ENCODE data around the gene OLFML1.

Gene OLFML1

DNA sequence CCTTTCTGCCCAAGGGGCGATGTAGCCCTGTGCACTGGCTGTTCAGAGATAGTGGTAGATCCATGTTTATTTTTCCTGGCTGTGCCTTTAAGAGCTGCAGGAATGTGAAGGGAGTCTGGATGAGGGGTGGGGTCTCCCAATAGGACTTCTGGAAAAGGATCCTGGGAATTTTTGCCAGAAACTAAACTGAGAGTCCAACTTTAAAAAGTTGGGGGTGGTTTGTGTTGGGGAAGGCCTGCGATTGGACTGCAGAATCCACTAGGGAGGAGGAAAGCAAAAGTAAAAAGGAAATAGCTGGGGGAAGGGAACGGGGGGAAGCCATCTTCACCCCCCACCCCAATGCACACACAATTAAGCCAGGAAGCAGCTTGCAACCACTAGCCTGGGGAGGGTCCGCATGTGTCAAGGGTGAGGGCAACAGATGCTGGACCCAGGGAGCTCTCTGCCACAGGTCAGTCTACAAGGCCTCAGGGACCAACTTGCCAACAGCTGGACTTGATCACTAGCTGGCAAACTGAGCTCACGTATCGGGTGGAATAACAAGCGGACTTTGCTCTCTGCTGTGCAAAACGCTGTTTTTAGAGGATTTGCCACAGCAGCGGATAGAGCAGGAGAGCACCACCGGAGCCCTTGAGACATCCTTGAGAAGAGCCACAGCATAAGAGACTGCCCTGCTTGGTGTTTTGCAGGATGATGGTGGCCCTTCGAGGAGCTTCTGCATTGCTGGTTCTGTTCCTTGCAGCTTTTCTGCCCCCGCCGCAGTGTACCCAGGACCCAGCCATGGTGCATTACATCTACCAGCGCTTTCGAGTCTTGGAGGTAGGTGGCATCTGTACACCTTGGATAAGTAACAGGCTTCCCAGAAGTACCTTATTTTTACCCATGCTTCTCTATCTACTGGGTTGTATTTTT lies at the start of gene OLFML1:
OLFML1 (plus strand) TSS at position 321 of the 912 bp plus-strand sequence; CDS start at position 691, 370 bp downstream.
- no peak for DNase-seq

DNA sequence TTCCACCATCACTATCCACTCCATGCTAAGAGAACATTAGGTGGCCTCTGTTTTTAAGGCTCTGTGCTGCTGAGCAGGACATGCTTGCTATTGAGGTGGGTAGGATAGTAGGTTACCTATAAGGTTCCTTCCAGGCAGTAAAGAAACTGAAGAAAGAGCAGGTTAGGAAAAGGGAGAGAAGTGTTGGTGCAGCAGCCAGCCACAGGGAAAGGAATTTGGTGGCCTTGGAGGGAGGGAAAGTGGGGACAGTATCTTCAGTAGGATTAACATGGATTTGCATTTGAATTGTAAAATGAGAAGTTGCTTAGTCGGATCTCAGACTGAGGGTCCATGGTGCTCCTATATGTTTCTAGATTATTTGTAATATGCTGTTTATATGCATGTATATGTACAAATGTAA lies 49.2 kb upstream of the OLFML1 start:
- DNase-seq: no peak

DNA sequence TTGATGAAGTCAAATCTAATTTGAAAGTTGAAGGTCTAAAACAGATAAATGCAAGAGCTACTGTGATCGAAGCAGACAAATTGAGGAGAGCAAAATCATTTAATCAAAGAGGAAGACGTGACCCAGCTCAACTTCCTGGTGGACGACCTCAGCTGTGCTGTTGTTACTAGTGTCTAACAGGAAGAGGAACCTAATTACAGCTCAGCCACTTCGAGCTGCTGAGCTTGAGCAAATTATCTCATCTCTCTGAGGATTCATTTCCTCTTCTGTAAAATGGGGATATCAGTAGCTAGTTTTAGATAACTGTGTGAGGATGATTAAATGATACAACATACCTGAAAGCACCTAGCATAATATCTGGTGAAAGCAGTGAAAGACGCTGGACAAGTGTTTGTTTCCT lies 48.6 kb upstream of the OLFML1 start:
- no peak for DNase-seq

DNA sequence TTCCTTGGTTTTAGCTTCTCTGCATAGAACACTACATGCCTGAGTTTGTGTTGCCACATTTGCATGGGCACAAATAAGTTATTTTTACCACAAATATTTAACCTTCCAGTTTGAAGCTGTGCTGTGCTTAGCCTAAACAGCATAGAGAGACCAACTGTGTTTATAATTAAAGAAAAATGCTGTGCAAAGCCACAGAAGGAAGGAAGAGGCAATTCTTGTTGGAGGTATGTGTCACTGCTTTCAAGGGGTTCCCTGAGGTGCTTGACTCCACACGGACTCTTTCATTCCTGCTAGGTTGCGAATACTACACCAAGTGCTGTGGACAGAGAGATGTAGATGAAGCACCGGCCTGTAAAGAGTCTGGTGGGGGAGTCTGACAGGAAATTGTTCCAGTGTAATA lies 47.6 kb upstream of the OLFML1 start:
- DNase-seq: no peak

DNA sequence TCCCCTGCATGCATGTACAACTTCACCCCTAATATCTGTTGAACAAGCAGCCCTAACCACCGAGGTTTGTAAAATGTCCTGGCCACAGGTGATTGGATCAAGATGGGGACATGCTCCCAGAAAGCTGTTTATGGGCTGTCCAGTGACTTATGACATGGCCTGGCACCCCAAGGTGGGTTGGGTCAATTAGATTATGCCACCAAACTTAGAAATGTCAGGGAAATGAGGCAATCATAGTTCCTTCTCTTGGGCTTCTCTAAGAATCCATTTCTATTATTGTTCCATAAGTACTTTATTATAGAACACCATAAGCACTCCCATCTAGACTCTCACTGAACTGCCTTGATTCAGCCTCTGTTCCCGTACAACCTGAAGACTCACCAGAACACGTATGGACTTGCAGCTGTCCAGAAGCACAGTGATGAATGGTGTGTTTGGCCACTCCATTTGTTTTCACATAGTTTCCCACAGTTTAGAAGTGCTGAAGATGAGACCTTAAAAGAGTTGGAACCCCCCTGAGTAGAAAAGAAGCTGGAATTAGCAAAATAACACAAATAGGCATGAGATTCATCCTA lies 45.5 kb upstream of the OLFML1 start:
- no peak for DNase-seq

DNA sequence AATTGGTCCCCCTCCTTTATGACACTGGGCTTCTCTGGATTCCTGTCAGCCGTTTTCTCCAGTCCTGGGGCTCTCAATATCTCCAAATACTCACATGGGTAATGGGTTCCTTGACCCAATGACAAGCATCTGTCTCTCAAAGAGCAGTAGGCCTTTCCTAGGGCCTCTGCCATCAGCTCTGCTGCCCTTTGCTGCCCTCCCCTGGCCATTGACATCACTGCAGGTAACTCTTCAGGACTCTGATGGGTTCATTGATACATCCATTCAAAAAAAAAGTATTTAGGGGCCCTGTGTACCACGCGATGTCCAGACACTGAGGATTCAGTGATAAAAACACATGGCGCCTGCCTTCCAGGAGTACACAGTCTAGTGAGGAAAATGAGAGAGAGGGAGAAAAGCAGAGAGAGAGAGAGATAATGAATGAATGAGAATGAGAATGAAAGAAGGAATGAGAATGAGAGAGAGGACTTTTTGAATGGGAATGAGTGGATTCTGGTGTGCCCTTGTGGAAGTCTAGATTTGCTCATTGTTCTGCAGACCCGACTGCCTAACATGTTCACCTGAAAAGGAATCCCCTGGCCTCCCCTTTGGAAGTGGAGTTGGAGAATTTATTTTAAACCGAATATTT lies 42.6 kb upstream of the OLFML1 start:
- peak in 1 of 2 donors; percentile 30 for DNase-seq

DNA sequence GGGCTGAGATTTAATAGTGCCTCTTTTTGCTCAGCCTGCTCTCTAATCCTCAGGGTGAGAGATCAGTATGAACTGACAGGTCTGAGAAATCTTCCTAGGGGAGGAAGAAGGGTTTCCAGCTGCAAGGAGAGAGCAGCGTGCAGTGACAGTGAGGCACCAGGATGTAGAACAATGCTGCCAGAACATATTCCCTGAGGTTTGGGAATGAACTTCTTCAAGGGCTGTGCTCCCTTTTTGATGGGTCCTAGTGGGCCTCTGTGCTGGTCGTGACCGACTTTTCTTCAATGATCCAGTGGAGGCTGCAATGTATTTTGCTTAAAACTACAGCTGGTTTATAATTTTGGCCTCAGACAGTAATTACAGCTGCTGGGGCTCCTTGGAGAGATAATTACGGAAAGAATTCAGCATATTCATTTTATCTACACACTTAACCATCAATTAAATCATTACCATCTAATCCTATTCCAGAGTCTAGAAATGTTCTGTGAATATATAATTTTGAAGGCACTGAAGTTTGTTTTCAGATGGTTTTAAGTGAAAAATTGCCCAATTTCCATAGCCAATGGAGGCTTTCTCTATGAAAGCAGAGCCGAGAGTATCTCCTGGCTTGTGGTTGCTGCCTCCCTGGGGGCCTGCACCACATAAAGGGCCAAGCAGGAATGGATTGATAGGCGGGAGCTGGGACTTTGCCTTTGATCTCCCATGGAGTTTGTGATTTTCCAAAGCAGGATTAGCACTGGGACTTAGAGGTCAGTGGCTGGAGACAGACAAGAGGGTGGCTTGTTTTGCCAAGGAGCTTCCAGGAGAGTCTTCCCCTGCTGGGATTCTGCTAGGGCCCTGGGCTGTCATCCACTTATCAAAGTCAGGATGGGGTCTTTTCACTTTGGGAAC lies 41.0 kb upstream of the OLFML1 start:
- DNase-seq: no peak

DNA sequence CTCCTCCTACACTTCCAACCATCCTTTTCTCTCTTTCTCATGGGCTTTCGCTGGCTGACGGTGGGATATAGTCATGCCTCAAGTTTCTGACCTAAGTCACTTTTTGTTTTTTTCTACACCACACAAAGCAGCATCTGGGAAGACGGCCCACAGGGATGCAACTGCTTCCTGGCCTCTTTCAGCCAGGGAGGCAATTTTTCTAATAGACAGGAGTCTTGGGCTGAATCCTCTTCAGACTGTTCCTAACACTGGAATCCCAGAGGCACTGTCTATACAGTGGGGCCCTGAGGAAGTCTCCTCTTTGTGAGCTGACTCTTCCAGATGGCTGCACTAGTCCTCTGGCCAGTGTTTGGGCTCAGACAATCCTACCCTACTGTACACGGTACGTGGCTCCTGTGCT lies 39.7 kb upstream of the OLFML1 start:
- no peak for DNase-seq

DNA sequence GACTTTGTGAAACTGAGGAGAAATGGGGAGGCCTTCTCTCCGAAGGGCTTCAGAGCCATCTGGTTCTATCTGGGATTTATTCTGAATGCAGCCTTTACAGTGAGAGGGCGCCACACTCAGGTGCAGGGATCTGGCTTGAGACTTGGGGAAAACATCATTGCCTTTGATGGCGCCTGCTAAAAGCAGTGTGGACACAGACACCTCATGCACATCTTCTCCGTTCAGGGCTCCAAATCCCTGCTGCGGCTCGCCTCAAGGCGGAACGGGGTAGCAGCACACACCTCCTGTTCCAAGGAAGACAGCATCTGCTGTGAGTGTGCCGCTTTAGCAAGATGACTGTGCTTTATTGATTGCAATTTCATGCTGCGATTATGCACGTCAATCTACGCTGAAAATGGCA lies 37.1 kb upstream of the OLFML1 start:
- no peak for DNase-seq

DNA sequence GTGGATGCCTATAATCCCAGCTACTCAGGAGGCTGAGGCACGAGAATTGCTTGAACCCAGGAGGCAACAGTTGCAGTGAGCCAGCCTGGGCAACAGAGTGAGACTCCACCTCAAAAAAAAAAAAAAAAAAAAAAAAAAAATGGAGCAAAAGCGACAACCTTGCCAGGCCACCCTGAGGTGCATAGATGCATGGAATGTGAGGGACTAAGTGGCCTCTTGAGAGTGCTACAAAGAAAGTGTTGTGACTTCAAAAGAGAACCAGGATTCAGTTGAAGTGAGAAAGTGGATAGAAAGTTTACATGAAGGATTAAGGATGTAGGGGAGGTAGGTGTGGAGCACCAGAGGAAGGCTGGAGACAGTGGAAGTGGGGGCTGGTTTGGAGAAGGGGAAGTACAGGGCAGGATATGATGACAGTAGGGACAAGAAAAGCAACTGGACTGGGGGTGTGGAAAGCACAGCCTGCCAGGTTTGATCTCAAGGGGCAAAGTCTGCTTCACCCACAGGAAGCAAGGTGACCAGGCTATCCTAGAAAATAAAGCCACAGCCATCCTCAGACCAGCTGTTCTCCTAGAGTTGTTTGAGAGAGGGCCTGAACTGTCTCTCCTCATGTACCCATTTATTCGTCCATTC lies 36.0 kb upstream of the OLFML1 start:
- no peak for DNase-seq

DNA sequence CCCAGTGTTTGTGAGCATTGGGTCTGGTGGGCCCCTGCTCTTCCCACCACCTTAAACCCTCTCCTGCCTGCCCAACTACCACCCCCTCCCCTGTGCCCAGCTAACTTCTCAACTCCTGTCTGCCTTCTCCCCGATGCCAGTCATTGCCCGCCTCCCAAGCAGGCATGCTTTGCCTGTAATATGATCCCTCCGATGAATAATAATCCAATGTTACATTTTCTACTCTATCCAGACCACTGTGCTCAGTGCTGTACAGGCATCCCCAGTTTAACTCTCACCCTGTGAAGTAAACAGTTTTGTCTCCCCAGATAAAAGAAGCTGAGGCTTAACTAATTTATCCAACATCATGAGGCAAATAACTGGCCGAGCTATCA lies 35.5 kb upstream of the OLFML1 start:
- no peak for DNase-seq

DNA sequence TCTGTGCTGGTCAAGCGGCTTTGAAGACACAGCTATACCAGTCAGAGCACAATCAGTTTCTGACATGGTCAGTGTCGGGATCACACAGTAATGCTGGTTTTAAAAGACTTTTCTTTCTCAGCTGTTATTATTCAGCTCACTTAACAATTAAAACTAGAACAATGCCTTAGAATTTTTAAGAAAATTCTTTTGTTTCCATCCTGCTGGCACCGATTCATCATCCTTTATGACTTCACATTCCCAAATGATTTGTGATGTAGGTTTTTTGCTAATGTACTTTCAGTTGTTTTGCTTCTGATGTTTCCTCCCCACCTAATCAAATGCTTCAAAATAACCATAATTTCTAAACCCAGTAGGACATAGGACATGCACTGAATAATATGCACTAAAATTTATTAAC lies 34.5 kb upstream of the OLFML1 start:
- no peak for DNase-seq

DNA sequence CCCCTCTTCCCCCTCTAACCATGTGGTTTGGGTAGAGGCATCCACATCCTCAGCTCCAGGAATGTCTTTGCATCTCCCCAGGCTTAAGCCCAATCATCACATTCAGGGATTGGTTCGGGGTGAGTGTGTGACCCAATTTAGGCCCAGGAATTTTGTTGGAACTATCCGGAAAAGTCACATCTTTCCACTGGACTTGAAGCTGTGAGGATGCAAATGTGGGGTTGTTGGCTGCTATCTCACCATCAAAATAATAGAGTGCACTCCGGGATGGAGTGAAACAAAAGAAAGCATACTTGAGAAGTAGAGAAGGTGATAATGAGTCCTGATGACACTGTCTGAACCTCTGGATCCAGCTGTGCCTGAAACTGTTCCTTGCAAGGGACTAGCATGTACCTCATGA lies 33.8 kb upstream of the OLFML1 start:
- DNase-seq: no peak

DNA sequence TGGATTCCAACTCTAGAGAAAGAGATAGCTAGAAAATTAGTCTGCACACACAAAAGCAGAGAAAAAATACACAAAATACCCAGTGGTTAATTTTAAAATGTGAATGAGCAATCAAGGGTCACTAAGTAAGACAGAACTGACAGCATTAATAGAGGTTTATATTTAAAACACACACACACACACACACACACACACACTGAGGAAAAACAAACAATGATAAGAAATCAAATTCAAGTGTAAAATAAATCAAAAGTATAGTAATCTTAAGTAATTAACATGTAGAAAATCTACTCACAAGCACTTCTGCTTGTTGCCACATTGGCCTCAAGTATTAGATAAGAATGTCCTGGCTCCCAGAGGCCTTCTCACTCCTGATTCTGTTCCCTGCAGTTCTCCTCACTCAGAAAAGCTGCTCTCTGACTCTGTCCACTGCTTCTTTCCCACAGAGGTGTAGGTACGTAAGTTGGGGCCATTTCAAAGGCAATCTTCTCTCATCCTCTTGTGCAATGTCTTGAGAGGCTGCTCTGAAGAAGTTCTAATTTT lies 33.3 kb upstream of the OLFML1 start:
- DNase-seq: no peak

DNA sequence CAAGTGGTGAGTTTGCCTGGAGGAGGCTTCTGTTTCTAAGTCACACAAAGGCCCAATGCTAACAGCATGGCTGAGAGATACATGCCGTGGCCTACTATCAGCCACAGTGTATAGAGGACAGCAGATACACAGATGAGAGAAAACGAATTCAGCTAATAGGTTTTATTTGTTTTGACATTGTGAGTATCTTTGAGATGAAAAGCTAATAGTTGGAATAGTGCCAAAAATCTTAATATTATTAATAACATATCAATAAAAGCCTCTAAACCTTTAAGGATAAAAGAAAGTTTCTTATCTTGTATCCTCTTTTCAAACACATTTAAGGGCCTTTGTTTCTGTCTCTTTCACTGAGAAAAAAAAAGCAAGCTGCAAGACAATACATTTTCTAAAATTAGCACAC lies 30.5 kb upstream of the OLFML1 start:
- DNase-seq: no peak

DNA sequence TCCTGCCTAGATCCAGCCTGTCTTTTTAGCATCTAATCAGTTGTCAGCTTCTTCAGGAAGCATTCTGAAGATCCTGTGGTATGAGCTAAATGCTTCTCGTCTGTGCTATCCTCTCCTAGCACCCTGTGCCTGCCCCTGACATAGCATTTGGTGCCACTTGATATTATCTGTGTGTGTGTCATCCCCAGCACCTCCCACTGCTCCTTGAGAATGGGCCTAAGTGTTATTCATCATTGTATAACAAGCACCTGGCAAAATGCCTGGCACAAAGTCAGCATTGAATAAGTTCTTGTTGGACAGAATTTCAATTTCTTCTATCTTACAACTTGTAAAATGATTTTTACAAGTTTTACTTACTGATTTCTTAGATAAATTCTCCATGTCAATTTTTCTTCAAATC lies 28.1 kb upstream of the OLFML1 start:
- DNase-seq: no peak

DNA sequence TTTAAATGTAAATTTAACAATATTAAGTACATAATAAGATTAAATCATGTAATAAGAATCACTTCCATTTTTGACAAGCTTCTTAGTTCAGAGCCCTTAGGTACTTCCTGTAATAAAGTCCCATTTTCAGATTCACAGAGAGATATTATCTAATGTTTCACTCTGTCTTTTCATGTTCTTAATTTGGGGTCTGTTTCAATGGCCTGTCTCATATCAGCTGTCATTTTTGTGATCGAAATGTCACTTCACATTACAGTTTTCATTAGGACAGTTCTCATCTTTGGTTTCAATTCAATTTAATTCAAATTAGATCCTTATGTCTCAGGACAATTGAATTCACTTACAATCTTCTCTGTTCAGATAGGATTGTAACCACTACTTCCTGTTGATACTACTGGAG lies 22.6 kb upstream of the OLFML1 start:
- DNase-seq: no peak

DNA sequence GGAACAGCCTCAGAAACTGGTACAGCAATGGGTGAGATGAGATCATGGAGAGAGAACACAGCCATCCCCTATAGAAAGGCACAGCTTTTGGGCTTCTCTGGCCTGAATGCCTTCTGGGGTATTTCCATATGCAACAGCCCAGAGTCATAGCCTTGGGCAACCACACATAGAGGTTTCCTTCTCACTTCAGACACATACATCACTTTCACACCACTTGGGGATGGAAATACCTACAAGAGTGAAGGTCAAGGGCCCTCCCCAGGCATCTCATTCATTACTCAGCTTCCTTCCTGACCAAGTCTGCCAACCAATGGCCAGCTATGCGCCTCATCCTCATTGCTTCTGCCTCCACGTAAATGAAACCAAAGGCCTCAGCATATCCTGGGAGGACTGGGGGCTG lies 17.7 kb upstream of the OLFML1 start:
- DNase-seq: no peak

DNA sequence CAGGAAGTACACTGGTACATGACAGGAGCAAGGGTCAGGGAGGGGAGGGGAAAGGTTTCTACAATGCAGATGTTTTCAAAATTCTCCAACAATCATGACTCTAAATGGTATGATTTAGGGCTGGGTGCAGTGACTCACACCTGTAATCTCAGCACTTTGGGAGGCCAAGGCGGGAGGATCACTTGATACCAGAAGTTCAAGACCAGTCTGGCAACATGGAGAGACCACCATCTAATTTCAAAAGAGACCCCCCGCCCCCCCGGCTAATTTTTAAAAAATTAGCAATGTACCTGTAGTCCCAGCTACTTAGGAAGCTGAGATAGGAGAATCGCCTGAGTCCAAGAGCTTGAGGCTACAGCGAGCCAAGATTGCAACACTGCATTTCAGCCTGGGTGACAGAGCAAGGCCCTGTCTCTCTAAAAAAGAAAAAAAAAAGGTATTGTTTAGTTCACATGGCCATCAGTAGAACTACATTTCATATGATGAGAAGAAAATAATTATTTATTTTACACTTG lies 15.9 kb upstream of the OLFML1 start:
- DNase-seq: no peak

DNA sequence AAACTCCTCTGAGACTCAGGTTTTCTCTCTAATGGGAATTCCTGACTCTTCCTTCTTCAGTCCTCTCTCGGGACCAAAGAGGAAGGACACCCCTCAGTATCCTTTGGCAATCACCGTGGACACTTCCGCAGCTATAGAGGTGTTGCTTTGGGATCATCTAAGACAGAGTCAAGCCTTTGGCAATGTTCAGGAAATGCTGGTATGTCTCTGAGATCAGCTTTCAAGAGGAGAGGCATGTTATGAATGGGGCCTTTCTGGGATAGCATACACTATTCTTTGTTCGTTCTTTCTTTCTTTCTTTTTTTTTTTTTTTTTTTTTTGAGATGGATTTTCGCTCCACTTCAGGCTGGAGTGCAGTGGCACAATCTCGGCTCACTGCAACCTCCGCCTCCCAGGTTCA lies 14.2 kb upstream of the OLFML1 start:
- DNase-seq: no peak

DNA sequence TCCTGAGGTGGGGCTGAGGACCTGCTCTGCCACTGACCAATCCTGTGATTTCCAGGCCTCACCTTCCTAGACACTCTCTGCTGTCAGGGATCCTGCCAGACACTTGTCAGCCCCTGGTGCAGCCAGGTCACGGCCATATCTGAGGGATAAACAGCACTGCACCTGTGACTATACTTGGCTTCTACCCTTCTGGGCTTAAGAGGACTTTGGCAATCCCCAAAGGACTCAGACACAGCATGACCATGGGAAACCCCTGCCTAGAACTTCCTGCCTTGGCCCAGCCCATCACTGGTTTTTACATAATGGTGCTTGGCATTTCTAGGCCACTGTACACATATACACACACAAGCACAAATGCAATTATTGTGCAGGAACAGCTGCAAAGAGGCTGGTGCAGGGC lies 11.6 kb upstream of the OLFML1 start:
- DNase-seq: no peak

DNA sequence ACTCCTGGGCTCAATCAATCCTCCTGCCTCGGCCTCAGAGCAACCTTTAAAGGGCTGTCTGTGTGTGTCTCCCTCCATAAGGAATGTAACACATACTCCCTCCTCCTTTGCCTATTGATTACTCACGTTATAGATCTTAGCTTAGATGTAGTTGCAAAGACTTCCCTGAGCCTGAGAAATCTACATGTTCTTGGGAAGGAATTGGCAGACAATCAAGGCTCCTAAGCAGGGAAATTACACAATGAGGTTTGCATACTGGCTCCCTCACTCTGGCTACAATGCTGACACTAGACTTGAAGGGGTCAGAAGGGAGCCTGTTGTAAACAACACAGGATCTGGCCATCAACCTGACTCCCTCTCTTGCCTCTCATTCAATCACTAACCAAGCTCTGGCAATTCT lies 5.2 kb upstream of the OLFML1 start:
- DNase-seq: no peak
